T-helper 1 cell (primary cell): ENCODE data around the gene IGF1.
"Not testable (repeated sequence)": the region's sequence is repeated elsewhere in the genome, so short reads cannot be mapped to it uniquely, and the experiment has no call there.

Source experiments
- DNase-seq, 5 donors: peaks; one replicate each; pipeline ENCODE4 v3.0.0-alpha.2; 2012 to 2020

The IGF1 gene

DNA sequence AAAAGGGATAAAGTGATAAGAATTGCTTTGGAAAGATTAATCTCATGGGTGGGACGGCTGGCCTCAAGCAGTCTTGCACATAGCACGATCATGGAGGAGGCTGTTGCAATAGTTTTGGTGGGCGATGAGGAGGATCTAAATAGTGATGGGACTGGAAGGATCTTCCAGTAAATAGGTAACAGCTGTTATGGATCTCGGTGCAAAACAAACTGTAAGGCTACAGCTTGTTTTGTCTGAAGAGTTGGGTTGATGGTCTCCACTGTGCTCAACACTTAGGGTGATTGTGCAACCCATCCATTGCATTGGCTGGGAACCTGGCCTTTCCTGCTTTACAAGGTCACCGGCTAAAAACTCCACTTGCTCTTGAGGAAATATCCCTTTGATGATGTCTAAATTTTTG is 21.0 kb downstream of the IGF1 start:
- DNase-seq: no peak

DNA sequence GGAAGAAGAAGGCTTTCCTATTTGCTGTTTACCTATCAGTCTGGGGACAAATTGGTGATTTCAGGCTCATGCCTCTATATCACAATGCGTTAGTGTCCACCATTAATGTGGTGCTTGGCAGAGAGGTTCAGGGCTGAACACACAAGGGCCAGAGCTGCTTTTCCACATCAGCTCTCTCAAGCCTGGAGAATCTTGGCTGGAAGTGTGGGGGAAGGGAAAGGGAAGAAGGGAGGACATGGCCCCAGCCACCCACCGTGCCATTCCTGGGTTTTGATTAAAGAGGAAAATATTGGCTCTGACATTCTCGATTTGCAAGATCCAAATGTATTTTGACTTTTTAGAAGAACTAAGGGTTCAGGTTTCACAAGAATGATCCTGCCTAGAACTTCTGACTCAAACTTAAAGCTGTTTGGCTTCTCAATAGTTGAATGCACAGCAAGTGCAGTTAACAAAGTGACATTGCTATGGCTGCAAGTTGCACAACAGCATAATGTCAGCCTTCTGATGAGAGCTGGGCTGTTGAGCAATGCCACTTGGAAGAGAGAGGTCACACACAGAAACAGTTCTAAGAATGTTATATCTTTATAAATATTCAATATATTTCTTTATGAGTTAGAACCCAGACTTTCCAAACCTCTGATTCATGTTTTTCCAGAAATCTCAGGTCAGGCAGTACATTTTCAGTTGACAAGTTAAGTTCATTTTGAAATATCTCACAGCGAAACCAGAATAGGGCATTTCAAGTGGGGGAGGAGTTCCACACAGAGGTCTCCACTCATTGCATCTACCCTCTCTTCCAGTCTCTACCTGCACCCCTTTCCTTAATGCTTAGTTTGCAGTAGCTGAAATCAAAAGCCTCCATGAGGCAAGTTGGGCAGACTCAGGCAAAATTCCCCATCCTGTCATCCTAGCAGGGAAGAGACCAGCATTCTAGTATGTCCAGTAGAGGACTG is 25.3 kb downstream of the IGF1 start:
- no peak for DNase-seq

DNA sequence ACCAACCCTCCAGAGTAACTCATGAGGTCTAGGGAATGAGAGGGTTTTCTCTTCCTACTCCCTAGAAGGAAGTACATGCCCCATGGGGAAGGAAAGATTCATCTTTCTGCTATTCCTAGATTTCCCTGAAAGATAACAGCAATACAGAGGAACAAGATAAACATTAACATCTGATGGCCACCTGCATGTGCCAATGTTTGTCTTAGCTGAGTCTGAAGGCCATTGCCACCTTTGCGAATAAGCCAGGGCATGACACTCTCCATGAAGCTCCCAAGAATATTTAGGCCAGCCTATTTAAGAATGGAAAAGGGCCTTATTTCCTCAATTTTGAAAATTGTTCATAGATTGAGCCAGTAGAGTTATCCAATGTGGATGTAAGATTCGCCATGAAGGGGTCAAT is 26.0 kb downstream of the IGF1 start:
- DNase-seq: no peak

DNA sequence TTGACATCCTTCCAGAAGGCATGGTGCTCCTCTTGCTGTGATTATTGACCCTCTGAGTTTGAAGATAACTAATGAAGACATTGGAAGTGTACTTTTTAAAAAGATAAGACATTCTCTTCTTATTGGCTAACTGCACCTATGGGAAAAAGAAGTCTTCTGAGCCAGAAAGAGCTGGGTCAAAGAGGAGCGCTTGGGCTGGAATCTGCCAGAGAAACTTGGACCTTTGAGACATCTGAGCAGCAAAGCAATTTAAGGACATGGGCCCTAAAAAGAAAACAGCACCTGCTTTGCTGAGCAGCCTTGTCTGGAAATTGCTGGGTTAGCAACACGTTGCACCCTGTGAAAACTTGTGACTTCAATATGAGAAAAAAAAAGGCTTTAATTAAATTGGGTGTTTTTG is 27.8 kb downstream of the IGF1 start:
- no peak for DNase-seq

DNA sequence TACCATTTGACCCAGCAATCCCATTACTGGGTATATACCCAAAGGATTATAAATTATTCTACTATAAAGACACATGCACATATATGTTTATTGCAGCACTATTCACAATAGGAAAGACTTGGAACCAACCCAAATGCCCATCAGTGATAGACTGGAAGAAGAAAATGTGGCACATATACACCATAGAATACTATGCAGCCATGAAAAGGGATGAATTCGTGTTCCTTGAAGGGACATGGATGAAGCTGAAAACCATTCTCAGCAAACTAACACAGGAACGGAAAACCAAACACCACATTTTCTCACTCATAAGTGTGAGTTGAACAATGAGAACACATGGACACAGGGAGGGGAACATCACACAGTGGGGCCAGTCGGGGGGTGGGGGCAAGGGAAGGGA is 31.3 kb downstream of the IGF1 start:
- DNase-seq: not testable (repeated sequence)

DNA sequence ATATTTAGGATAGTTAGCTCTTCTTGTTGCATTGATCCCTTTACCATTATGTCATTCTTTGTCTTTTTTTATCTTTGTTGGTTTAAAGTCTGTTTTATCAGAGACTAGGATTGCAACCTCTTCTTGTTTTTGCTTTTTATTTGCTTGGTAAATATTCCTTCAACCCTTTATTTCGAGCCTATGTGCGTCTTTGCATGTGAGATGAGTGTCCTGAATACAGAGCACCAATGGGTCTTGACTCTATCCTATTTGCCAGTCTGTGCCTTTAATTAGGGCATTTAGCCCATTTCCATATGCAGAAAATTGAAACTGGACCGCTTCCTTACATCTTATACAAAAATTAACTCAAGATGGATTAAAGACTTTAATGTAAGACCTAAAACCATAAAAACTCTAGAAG is 32.9 kb downstream of the IGF1 start:
- not testable (repeated sequence) for DNase-seq

DNA sequence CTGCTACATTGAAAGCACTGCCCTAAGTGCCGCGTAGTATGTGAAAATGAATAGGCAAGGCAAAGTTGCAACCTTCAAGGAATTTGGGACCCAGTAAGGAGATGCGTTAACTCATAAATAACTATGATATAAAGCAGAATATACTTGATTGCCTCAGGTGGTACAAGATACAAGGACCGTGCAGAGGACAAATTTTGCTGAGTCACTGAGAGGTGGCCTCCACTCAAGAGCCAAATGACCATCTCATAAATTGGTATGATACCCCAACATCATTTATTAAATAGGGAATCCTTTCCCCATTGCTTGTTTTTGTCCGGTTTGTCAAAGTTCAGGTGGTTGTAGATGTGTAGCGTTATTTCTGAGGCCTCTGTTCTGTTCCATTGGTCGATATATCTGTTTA is 35.7 kb downstream of the IGF1 start:
- DNase-seq: no peak

DNA sequence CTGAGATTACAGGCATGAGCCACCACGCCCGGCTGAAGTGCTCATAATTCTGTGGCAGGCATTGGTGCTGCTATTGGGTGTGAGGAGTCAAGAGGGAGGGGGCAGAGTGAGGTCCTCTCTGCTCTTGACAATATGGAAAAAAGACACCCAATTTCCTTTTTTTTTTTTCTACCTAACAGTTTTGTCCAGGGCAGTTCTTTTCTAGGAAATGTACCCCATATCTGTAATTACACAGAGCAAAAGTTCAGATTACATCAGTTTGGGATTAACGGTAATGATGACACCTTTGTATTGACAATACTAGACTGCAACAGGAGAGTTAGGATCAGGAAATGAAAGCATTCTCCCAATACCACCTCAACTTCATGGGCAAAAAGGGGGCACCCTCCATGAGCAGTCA is 36.3 kb downstream of the IGF1 start:
- no peak for DNase-seq

DNA sequence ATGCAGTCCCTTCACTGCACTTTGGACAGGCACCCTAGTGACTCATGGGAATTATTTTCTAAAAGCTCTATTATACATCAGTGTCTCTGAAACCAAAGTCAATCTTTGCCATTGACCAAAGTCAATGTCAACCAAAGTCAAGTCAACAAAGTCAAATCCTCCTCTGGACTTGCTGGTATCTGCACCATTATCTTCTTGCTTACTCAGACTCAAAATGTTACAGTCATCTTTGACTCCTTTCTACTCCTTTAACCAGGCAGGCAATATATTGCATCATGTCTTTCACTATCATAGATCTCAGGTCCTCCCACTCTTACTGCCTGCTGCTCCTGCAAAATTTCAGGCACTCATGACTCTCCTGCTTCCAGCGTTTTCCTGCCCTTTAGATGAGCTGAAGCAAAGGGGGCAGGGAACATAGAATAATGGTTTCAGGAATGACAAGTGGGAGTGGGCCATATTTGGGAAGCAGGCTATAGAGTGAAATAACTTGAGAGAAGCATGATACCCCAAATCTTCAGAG is 39.2 kb downstream of the IGF1 start:
- DNase-seq: peak in 1 of 5 donors; percentile 22

DNA sequence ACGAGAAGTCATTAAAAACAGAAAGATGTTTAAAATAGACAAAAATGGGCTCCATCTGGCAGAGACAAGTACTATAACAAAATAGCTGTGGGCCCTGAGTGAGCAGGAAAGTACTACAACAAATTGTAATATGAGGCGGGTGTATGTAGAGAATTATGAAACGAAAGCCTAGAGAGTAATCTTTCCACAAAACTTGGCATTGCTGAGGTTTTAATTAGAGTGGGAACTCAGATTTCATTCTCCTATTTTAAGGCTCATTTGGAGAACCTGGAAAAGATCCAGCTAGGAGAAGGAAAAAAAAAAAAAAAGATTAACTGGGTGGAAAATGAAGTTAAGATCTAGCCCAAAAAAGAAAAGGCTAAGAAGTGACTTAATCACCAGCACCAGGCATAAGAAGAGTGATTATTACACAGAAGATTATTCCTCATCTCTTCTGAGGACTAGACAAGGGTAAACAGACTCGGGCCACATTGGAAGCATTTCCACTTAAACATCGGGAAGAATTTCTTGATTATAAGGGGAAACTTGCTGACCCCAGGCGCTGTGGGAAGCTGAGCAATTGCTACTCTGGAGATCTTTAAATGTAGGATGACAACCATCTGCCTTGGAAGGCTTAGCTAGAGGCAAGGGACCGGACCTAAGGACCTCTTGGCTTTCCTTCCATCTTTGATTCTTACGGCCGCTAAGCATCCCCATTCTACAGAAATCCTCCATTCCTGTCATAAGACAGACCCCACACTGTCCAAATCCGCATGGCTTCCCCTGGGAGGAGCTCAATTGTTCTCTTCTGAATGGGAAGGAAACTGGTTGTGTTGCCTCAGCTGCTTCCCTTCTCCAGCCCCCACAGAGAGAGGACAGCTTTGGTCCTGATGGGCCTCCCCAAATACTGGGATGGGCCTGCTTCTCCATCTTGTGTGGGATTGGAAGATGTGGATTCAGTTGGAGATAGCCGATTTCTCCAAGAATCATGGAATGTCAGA is 40.6 kb downstream of the IGF1 start:
- no peak for DNase-seq

DNA sequence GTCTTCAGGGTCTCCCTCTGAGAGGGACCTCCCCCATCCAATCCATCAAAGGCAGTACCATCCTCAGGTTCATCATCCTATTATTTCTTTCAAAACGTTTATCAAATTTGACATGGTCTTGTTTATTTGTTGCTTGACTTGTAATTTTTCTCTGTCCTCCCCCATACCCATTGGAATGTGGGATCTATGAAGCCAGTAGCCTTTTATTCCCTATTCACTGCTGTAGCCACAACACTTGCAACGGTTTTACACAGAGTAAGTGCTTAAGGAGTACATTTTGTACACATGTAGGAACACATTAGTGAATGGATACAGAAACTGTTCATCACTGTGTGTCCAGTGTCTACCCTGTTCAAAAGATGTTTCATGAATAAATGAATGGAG is 41.5 kb downstream of the IGF1 start:
- DNase-seq: no peak

DNA sequence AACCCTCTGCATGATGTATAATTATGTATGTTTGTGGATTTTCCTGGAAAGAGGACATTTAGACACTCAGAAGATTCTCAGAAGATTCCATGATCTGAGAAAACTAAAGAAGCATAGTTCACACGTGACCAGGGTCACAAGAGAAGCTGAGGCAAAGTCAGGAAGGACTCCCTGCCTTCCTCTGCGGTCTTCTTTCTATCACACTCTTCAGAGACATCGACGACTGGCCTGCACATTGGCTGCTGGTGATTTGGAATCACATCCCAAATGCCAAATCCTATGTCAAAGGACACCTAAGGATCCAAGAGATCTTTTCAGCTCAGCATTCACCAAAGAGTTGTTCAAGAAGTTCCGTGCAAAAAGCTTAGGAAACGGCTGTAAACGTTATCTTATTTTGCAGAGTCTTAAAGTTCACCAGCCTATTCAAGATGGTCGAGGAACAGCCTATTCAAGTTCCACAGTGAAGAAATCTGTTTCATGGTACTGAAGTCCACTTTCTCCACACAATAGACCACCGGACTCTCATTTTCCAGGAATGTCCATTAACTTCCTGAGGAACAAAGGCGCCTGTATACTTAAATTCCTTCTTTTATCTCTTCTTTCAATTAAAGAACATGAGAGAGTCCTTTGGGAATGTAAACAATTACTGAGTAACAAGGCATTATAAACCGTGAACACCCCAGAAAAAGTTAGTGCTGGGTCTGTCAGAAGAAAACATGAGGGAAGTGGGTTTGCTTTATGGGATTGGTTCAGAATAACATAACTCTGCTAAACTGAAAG is 42.1 kb downstream of the IGF1 start:
- no peak for DNase-seq

DNA sequence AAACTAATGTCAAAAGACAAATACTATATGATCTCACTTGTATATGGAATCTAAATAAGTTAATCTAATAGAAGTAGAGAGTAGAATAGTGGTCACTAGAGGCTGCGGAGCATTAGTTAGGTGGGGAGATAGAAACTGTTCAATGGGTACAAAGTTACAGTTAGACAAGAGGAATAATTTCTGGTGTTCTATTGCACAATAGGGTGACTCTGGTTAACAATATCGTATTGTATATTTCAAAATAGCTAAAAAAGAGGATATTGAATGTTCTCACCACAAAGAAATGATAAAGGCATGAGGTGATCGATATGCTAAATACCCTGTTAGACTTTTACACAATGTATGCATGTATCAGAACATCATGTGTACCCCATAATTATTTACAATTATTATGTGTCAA is 42.9 kb downstream of the IGF1 start:
- DNase-seq: no peak

DNA sequence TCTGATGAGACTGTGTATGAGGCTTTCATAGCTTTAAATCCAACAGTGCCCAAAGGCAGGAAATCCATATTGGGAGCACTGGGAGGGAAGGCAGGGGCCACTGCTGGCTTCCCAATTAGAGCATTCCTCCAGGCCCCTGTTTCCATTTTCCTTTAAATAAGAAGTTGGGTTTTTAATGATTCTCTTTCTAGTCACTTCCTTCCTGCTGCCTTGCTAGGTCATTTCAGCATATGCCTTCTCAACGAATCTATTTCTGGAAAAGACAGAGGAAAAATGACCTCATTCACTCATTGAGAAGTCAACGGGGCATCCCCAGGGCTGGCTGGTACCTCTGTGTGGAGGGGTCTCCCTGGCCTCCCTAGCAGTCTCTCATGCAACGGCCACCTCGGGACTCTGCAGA is 43.5 kb downstream of the IGF1 start:
- DNase-seq: no peak

DNA sequence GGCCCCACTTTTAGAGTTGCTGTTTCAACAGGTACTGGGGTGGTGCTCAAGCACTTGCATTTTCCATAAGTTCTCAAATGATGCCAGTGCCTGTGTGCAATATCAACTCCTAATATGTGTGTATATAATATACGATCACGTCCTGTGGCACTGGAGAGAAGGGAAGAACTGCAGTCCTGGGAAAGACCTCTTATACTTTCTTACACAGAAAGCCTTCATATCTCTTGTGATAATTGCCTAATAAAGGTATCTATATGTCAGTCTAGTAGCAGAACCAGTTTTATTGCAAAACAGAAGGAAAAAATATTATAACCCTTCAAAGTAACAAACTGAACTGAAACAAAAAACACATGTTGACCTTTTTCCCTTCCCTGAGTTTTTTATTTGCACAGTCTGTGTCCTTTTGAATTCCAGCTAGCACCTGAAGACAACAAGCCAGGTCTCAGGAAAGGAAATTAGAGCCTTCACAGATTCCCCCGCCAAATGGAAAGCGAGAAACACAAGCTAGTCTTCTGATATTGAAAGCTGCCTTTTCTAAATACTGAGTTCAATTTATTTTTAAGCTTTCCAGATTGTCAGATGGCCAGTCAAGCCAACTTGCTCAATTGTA is 44.4 kb downstream of the IGF1 start:
- no peak for DNase-seq

DNA sequence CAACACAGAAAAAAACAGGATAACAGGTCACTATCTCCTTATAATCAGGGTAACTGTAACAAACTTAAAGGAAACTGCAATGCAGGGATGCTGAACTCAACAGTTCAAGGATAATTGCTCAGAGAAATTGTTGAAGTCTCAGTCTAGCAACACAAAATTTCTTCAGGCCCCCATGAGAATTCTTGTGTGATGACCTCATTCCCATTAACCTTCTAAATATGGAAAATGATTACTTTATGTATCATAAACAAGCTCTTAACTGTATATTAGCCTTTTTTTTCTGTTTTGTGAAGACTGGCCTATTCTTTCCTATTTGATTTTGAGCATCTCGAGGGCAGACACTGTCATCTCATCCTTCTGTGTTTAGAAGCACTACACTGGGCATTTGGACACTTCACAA is 47.1 kb downstream of the IGF1 start:
- DNase-seq: no peak

DNA sequence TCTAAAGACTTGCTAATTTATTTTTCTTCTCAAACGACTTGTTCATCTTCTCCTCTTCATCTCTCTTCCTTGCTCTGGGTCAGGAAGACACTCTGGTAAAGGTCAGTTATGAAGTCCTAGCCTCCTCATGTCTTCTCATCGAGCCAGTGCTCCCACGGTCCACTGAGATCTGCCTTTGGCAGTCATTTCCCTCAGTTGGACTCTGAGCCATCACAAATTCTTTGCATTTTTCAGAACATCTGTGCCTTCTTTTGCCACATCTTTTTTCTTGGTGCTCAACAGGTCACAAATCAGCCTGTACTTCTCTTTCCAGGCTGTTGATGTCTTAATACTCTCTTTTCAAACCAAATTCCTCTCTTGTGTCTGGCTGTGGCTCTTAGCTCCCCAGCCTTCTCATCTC is 49.7 kb downstream of the IGF1 start:
- no peak for DNase-seq

DNA sequence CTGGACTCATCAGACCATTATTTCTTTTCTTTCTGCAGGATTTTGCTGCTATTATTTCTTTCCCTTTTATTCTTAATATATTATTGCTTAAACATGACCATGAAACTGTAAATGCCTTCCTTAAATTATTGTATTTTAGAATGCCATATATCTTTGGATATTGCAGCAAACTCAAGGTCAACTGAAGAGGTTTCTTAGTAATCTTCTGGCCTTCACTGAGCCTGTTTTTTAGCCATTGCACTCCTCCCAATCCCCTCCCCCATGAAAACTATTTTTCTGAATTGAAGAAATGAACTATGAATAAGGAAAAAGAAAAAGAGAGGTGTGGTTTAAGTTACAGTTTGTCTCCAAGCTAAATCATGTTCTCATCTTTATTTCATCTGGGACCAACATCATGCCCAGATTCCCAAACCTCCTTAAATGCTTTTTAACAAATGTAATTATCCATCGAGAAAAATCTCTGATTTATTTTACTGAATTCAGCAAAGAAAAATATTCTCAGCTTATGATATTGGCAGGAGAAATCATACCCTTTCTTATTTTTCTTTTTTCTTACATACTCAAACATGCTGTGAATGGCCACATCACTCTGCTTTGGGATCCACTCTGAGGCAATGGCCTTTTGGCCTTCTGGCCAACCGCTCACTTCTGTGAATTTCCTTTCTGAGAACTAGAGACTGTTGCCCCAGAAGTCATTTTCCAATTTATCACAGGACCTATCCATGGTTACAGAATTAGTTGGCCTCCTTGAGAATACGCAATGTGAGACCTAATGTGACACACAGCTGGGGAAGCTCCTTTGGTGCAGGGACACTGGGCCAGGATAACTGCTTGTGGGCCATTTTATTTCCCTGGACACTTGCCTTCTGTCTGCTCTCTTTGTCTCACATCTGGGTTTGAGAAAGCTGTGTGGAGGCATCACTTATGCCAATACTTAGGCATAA is 50.9 kb downstream of the IGF1 start:
- no peak for DNase-seq

DNA sequence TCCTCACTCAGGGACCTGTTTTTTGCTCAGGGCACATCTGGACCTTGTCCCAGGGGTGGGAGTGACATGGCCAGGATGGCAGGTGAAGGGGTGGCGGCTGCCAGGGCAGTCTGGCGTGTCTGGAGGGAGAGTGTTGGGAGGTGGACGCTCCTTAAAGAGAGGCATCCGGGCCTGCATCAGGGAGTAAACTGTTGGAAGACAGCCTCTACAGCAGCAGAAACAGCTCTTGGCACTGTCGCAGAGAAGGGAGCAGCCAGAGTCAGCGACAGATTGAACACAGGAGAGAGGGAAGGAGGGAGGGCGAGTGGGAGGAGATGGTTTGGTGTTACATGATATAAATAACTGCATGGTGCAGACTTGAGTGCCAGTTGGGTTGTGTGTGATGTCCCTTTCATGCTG is 52.8 kb downstream of the IGF1 start:
- no peak for DNase-seq

DNA sequence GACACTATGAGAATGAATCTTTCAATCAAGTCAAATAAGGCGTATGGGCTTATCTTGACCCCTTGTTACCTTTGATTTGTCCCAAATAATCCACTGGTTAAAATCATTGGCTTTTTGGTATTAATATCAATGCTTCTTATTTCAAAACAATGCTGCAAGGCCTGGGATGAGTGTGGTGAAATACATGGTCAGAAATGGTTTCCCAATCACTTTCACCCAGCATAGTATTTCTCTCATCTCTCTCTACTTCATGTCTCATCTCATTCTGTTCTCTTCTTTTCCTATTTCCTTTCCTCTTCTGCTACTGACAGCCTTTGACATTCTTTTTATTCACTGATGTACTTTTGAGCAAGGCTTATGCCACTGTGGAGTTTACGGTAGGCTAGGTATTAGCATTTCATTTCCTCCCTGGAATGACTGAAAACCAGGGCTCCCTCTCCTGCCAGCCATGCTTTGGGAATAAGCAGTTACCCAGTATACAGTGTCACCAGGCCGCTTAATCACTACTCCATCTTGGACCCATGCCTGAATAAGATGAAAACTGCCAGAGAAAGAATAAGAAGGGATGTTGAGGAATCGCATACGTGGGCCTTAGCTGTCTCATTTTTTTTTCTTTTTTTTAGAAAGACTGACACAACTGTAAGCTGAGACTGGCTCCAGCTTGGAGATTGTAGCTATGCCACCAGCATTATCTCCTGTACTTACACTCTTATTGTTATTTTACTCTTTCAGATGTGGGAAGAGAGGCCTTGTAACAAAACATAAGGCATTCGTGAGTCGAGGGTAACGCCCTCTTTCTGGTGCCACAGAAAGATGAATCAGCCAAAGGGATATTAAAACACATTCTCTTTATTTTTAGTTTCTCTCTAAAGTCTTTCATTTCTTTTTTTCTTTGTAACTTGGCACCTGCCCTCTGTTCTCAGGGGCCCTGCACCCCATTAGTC is 53.5 kb downstream of the IGF1 start:
- DNase-seq: no peak
